HG03457 (cell line): ENCODE data around the gene ASIC3.
"Not testable (repeated sequence)": the region's sequence is repeated elsewhere in the genome, so short reads cannot be mapped to it uniquely, and the experiment has no call there.

ENCODE experiments used
- ATAC-seq: cut with Tn5 transposase; IDR thresholded peaks from one replicate; pipeline ENCODE4 v1.9.1; 2021; ENCODE audit warnings: moderate number of reproducible peaks; ENCODE audit not compliant: unreplicated experiment

The ASIC3 gene

GRCh38 chr7:151047976-151048815 is at the start of gene ASIC3:
ASIC3 (plus strand) TSS chr7:151048531; CDS start chr7:151048886, 355 bp downstream.
- ATAC-seq, result no peak

GRCh38 chr7:150999001-150999400 is 49.3 kb upstream of the ASIC3 start:
- ATAC-seq, result no peak

GRCh38 chr7:150999497-151000230 is 48.7 kb upstream of the ASIC3 start:
- no peak for ATAC-seq

GRCh38 chr7:151000897-151001495 is 47.3 kb upstream of the ASIC3 start:
- ATAC-seq, result no peak

GRCh38 chr7:151001546-151001945 is 46.8 kb upstream of the ASIC3 start:
- no peak for ATAC-seq

- ATAC-seq, result no peak
Measured at GRCh38 chr7:151003572-151003971, 44.8 kb upstream of the ASIC3 start.

- ATAC-seq, result no peak
Measured at GRCh38 chr7:151005566-151005965, 42.8 kb upstream of the ASIC3 start.

- ATAC-seq, result no peak
Measured at GRCh38 chr7:151006590-151007300, 41.6 kb upstream of the ASIC3 start.

GRCh38 chr7:151007469-151007898 is 40.8 kb upstream of the ASIC3 start:
- no peak for ATAC-seq

- ATAC-seq, result no peak
Measured at GRCh38 chr7:151008143-151008510, 40.2 kb upstream of the ASIC3 start.

GRCh38 chr7:151008511-151009323 is 39.6 kb upstream of the ASIC3 start:
- no peak for ATAC-seq

- ATAC-seq, result no peak
Measured at GRCh38 chr7:151009327-151010036, 38.8 kb upstream of the ASIC3 start.

GRCh38 chr7:151010037-151010306 is 38.4 kb upstream of the ASIC3 start:
- no peak for ATAC-seq

- ATAC-seq, result no peak
Measured at GRCh38 chr7:151010307-151011096, 37.8 kb upstream of the ASIC3 start.

GRCh38 chr7:151011097-151011409 is 37.3 kb upstream of the ASIC3 start:
- no peak for ATAC-seq

GRCh38 chr7:151011616-151012015 is 36.7 kb upstream of the ASIC3 start:
- not testable (repeated sequence) for ATAC-seq

GRCh38 chr7:151012031-151012692 is 36.2 kb upstream of the ASIC3 start:
- ATAC-seq, result no peak

GRCh38 chr7:151012911-151013347 is 35.4 kb upstream of the ASIC3 start:
- ATAC-seq, result no peak

- no peak for ATAC-seq
Measured at GRCh38 chr7:151013356-151013732, 35.0 kb upstream of the ASIC3 start.
